Eye (tissue), 1 donor: ENCODE measurements around the gene UNC5A.

Source experiments
- DNase-seq: peaks from one replicate; pipeline ENCODE4 v3.0.0-alpha.2; 2015

The UNC5A gene

GRCh38 chr5:176847148-176847547 lies 36.8 kb downstream of the UNC5A start:
- DNase-seq = no peak

GRCh38 chr5:176847726-176848290 lies 37.4 kb downstream of the UNC5A start:
- no peak for DNase-seq

- DNase-seq = no peak
Measured at GRCh38 chr5:176848651-176849050, 38.3 kb downstream of the UNC5A start.

- DNase-seq = no peak
Measured at GRCh38 chr5:176849611-176850227, 39.4 kb downstream of the UNC5A start.

GRCh38 chr5:176850371-176851245 lies 40.2 kb downstream of the UNC5A start:
- DNase-seq = no peak

GRCh38 chr5:176851380-176851779 lies 41.0 kb downstream of the UNC5A start:
- no peak for DNase-seq

- no peak for DNase-seq
Measured at GRCh38 chr5:176851871-176852658, 41.7 kb downstream of the UNC5A start.

- peak; percentile 54 for DNase-seq
Measured at GRCh38 chr5:176853151-176853778, 42.9 kb downstream of the UNC5A start.

GRCh38 chr5:176854164-176854563 lies 43.8 kb downstream of the UNC5A start:
- DNase-seq = no peak

- DNase-seq = no peak
Measured at GRCh38 chr5:176855598-176855997, 45.2 kb downstream of the UNC5A start.

GRCh38 chr5:176856746-176857145 lies 46.4 kb downstream of the UNC5A start:
- no peak for DNase-seq

- no peak for DNase-seq
Measured at GRCh38 chr5:176857216-176857893, 47.0 kb downstream of the UNC5A start.

- no peak for DNase-seq
Measured at GRCh38 chr5:176857894-176858273, 47.5 kb downstream of the UNC5A start.

GRCh38 chr5:176859916-176860315 lies 49.6 kb downstream of the UNC5A start:
- no peak for DNase-seq

GRCh38 chr5:176860381-176860780 lies 50.0 kb downstream of the UNC5A start:
- DNase-seq = no peak

- no peak for DNase-seq
Measured at GRCh38 chr5:176861276-176861675, 50.9 kb downstream of the UNC5A start.

GRCh38 chr5:176862330-176862995 lies 52.1 kb downstream of the UNC5A start:
- DNase-seq = no peak

- DNase-seq = no peak
Measured at GRCh38 chr5:176863041-176863764, 52.8 kb downstream of the UNC5A start.

- DNase-seq = no peak
Measured at GRCh38 chr5:176863765-176864098, 53.4 kb downstream of the UNC5A start.

GRCh38 chr5:176864755-176865154 lies 54.4 kb downstream of the UNC5A start:
- no peak for DNase-seq

GRCh38 chr5:176865964-176866363 lies 55.6 kb downstream of the UNC5A start:
- DNase-seq = no peak
